Right renal cortex interstitium (tissue), 3 donors: ENCODE data around the gene BCAS1. TPM values are rescaled to one million over a fixed set of nuclear protein-coding genes. Genes with fewer than 3 reads are reported as not detected.

Source experiments
- DNase-seq, 3 donors: peaks; one replicate each; pipeline ENCODE4 v3.0.0-alpha.2; 2013; ENCODE audit warnings: low read depth in 3 of 3, low spot score in 2 of 3
- polyA plus RNA-seq, 3 donors: library from polyadenylated mRNA; unstranded; fragments of 120-200 nt; gene quantifications; one replicate each; pipeline ENCODE4 v1.2.1, GENCODE V29; 2013; ENCODE audit not compliant: insufficient read length in 3 of 3

The BCAS1 gene
- polyA plus RNA-seq, 3 donors = 2.1 to 3.3 (median 3.3) TPM

DNA sequence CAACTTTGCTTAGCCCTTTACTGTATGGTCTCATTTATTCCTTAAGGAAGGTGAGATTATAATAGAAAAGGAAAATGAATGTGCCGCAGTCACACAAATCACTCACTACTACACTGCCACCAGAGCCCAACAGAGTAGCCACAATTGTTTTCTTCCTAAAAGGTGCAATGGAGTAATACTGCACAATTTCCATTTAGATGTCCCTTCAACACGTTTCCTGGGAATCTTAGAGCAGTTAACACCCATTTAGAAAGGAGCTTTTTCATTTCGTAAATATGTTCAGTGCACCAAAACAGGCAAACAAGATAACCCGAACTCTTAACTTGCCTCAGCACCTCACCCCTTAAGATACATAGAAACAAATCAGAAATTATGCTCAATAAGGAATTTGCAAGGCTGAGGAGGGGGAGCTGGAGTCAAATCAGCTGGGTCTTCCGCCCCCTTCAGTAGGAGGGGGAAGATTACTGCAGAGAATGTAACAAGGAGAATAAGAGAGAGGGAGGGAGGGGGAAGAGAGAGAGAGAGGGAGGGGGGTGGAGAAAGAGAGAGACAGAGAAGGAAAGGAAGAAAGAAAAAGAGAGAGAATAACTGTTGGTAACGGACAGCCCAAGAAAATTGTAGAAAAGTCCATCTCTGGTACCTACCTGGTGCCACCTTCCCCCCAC, 155.5 kb downstream of the BCAS1 start:
- DNase-seq = no peak

DNA sequence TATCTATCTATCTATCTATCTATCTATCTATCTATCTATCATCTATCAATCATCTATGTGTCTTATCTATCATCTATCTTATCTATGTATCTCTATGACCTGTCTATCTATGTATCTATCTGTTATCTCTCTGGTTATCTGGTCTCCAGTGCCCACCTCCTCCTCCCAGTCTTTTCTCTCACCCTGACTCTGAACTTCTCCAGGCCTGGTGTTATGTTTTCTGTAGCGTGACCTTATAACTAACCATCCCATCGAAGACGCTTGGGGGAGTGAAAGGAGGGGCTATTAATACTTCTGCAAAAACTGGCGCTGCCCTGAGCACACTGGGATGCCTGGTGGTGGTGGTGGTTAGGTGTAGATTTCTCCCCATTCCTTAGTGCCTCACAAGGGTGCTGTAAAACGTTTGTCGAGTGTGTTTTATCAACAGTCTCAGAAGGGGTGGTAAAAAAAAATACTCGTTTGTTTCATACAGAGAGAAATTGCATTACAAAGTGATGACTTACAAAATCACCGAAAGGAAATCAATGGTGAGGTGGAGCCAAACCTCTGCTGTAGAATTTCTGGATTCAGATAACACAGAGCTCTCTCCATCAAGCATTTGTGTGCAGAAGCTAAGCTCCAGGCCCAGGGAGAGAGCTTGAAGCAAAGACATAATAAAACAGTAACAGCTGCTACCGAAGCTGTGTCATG, 156.2 kb downstream of the BCAS1 start:
- no peak for DNase-seq

DNA sequence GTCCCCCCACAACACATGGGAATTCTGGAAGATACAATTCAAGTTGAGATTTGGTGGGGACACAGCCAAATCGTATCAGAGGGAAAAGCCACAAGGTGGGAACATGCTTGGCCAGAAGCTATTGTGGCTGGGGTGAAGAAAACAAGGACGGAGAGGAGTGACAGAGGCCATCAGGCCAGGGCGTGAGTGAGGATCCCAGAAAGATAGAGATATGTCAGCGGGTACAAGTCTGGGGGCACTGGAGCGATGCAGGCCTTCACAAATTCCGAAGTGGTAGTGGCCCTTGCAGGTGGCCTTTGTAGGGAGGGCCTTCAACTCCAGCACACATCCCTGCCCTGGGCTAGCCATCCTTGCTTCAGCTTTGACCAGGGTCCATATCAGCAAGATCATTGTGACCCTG, 159.1 kb downstream of the BCAS1 start:
- DNase-seq = no peak

DNA sequence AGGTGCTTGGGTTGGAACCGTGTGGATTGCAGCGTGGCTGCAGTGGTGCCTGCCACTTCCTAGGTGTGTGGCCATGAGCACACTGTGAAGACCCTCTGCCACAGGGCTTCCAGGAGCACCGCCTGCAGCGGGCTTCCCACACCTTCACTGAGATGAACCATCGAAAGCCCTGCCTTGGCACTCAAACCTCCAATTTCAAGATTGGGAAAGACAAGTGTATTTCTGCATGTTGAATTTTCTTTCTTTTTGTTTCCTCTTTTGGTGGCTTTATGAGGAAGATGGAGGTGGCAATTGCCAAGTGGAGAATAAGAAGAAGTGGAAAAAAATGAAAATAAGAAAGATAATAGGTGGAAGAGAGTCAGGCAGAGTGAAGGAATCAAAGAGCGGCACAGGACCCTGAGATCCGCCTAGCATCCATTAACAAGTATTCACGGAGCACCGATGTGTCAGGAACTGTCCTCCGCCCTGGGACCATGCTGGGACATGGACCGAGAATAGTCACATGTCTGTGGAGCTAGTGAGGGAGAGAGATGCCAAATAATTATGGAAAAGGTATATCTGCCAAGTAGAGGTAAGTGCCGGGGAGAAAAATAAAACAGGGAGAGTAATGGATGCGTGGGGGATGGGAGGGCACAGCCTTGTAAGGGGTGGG, 159.9 kb downstream of the BCAS1 start:
- DNase-seq = no peak

DNA sequence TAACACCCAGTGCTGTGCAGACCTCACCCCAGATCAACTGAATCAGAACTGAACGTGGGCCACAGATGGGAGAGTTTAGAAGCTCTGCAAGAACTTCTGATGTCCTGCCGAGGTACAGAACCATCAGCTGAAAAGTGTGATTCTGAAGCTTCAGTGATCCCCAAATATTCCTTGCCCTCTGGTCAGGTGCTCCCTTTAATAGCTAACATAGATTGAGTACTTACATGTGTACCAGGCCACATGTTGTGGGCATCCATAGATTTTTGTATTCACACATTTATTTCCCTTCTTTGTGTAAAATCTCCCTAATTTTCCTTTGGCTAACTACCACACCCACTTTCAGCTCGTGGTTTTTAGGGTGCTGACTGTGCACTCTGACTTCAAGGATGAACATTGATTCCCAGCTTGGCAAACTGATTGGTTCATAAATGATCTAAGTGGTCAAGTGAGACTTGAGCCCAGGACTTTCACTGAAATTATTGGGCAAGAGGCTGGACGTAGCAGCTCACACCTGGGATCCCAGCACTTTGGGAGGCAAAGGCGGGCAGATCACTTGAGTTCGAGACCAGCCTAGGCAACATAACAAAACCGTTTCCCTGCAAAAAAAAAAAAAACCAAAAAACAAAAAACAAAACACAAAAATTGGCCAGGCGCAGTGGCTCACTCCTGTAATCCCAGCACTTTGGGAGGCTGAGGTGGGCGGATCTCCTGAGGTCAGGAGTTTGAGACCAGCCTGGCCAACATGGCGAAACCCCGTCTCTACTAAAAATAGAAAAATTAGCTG, 162.2 kb downstream of the BCAS1 start:
- DNase-seq = no peak

DNA sequence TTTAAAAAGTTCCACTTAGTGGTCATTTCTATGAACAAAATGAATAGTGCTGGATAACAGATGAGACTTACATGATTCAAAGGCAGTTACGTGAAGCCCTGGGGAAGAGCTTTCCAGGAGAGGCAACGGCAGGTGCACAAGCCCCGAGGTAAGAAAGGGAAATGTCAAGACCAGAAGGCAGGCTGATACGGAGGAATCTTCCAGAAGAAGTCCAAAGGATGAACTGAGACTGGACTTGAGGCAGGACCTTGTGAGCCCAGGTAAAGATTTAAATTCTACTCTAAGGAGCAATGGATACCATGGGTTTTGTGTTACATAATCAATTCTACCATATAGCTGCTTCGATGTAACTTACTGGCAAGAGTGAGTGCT, 164.6 kb downstream of the BCAS1 start:
- no peak for DNase-seq

DNA sequence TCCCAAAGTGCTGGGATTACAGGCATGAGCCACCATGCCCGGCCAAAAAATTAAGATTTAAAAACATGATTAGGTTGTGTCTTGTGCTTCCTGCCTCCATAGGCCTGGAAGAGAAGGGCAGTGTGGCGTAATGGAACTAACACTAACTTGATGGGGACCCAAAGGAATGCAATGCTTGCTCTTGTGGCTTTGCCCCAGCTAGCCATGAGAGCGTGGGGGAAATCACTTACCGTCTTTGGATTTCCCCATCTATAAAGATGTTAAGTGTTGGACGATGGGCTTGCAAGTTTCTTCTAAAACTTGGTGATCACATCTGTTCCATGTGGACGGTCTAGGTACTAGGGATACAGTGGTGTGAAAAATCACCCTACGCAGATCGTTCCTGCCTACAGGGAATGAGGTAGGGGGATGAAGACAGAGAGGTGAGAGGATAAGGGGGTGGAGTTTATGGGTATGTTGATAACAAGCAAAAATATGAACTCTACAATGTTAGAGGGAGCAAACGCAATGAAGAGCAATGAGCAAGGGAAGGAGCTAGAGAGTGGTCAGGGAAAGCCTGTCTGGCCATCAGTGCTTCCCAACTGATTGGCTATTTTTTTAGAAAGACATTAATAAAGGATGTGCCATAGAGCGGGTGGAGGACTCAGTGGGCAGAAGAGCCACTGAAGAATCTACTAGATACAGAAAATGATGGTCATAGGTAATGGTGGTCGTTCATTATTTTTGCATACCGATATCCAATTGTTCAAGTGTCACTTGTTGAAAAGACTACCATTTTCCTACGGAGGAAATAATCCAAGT, 165.2 kb downstream of the BCAS1 start:
- no peak for DNase-seq

DNA sequence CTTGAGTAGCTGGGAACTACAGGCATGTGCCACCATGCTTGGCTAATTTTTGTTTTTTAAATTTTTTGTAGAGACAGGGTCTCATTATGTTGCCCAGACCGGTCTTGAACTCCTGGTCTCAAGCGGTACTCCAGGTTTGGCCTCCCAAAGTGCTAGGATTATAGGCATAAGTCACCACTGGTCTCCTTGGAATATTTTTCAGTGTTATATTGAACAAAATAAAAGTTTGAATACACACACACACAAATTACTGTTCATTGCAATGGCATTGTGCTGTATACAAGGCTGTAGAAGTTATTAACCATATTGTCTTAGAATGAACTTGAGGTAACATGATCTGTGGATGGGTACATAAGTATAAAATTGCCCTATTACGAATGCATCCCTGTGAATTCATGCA, 166.1 kb downstream of the BCAS1 start:
- DNase-seq = no peak

DNA sequence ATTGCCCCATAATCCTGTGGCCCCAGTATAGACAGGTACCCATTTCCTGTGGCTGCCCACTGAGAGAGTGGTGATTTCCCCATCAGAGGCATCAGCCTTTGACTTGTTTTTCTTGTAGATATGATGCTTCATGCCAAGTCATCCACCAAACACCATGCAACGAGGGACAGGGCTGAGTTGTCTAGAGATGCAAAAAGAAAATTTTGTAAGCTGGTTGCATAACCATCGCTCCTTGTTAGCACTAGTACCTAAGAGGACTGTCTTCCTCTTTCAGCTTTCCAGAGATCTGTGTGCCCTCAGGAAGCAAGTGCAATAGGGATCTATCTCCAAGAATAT, 166.8 kb downstream of the BCAS1 start:
- no peak for DNase-seq

DNA sequence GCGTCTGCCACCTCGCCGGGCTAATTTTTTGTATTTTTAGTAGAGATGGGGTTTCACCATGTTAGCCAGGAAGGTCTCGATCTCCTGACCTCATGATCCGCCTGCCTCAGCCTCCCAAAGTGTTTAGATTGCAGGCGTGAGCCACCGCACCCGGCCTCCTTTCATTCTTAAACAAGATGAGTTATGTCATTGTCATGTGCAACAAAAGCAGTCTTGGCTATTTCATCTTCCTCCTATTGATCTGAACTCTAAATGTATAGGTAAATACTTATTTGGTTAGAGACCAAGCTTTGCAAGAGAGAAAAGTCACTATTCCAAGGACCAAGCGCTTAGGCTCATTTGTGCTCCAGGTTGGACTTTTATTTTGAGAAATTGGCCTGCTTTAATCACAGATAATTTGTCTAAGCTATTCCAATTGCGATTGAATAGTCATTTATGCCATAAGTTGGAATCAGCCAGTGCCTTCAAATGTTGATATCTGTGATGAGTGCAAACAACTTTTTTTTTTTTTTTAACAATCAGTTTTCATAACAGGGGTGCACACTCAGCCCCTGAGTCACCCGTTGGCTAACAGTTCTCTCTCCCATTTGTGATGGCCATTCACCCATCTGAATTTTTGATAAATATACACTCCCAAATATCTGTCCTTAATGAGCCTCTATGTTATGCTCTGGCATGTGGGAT, 167.3 kb downstream of the BCAS1 start:
- DNase-seq = no peak

DNA sequence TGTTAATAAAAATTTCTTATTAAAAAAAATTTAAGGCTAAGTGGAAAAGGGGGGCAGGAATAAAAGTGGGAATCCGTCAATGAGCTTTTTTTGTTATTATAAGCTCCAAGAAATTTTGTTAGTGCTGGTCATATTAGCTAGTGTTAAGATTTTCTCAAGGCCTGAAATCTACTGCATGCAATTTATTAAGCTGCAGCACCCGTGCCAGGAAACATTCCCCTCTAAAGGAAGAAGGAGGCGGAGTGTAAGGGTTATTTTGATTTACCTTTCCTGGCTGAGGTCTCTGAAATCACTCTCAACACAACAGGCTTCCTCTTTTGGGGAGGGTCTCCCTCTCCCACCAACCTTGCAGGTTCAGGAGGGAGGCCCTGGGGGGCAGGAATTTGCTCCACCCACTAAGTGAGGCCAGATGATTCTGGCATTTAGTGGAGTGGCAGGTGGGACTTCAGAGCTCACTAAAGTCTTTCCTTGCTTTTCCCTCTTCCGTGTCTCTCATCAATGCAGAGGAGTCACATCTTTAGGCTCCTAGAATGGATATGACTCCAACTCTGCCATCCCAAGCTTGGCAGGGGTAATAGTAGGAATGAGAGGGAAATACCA, 168.8 kb downstream of the BCAS1 start:
- DNase-seq = no peak

DNA sequence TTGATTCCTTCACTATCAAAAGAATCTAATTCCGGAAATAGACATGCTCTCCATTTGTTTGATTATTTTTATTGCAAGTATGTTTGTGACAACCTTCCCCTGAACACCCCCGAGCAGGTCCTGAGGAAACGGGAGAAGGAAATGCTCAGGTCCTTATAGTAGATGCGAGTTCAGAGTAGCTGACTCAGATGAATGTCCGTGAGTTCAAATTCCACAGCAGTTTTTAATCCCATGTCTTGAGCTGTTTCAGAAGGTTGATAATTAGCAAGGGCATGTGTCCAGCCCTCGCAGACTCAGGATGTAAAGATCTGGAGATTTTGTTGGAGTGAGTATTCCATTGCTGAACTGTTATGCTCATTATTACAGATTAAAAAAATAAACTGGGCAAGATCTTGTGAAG, 169.3 kb downstream of the BCAS1 start:
- no peak for DNase-seq

DNA sequence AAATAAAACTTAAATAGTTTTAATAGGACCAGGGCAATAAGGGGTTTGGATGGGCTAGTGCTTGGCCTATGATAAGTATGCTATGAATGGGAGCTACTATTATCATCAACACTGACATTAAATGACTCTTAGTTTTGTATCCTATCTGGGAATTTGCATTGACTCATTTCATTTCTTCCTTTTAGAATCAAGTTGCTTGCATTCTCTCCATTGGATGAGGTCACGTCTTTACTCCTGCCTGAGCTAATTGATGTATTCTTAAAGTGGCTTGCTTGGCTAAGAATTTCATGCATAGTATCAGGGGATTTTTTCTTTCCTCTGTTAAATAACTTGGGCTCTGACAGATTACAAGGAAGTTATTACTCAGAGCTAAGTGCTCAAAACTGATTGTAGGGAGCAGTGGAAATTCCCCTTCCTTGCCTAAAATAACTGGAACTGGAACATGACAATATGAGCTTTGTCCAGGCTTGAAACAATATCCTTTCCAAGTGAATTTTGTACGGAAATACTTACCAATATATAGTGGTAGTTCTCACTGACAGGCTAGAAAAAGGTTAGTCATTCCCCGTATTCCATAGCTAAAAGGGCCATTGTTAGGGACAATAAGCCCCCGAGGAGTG, 169.9 kb downstream of the BCAS1 start:
- DNase-seq = no peak

DNA sequence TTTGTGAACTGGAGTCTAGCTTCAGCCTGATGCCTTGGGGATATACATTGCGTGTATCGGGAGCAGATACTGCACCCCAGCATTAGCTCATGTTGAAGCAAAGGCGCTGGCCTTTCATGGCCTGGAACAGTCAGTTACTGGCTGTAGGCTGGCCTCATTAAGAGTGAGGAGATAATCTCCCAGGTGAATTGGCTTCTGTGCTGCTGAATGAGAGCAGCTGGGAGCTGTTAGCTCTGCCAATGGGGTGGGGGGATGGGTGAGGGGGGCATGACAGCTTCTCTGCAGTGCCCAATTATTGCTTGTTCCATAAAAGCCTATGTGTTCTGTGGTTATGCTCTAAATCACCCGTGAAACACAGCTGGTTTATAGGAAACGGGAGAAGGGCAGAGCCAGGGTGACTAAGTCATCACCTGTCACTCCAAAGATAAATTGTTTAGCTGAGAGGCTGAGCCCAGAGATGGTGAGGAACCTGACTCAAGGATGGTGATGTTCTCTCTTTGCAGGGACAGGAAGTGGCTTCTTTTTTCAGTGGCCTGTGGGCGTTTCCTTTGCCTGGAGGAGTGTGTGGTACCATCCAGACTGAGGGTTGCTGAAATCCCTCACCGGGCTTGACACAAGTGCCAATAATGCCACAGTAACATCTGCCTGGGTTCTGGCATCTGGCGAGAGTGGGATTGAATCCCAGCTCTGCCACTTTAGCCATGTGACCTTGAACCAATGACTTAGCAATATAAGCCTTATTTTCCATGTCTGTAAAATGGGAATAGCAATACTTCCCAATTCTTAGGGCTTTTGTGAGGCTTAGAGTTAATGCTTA, 170.8 kb downstream of the BCAS1 start:
- no peak for DNase-seq

DNA sequence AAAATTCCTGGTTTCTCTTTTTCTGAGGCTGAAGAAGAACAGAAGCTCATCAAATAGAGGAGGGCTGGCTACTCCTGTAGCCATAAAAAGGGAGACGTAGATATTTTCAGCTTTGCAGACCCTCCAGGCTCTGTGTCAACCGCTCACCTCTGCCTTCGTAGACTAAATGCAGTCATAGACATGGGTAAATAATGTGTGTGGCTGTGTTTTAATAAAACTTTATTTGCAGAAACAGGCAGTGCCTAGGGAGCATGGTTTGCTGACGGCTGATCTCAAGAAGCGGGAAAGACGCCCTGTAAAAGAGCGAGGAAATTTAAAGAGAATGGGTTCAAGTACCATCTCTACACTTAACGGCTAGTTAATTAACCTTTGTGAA, 171.8 kb downstream of the BCAS1 start:
- DNase-seq = no peak

DNA sequence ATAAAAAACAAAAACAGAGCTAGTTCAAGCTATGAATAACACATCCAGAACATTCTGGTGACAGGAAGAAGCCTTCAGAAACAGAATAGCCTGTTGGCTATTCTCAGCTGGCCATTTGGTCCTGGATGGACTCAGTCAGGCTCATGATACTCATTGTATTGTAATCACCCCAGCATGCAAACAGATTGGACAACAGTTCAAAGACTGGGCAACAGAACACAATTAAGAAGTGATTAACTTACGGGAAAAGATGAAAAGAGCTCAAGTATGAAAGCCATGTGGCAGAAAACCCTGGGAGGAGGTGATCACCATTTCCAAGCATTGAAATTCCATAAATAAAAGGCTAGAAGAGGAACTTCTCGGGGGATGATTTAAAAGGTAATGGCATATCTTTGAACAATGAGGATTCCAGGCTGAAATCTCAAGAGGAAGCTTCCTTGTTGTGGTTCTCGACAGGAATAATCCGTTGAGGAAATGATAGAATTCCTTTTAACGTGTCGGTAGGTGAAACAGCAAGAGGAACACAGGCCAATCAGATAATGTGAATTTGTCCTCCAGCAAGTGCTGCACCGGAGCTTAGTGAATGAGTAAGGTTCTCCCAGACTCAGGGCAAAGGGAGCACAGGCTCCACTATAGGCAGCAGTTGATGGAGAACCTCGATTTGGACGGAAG, 172.4 kb downstream of the BCAS1 start:
- DNase-seq = no peak

DNA sequence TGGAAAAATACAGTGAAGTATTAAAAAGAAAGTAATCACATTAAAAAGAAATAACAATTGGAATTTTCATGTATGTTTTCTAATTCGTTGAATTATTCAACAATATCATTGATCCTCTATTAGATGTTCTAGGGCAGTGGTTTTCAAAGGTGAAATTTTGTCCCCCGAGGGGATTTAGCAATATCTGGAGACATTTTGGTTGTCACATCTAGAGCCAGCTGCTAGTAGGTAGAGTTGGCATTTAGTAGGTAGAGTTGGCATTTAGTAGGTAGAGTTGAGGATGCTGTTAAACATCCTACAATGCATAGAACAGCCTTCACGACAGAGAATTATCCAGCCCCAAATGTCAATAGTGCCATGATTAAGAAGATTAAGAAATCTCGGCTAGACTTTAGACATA, 173.7 kb downstream of the BCAS1 start:
- no peak for DNase-seq

DNA sequence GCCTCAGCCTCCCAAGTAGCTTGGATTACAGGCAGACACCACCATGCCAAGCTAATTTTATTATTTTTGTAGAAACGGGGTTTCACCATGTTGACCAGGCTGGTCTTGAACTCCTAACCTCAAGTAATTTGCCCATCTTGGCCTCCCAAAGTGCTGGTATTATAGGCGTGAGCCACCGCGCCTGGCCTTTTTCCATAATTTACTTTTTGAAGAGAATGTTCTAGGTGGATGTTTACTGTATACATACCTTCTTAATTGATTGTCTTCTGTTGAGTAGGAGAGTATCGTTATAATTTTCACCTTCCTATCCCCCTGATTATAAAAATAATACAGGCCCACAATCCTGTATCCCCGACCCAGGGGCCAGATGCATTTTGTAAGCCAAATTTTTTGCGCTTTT, 174.4 kb downstream of the BCAS1 start:
- no peak for DNase-seq
